GM23338 (cell line): Measurements from ENCODE around the gene UBA6. TPM values are rescaled to one million over a fixed set of nuclear protein-coding genes. Genes with fewer than 3 reads are reported as not detected.

ENCODE experiments used
- ATAC-seq: fragments of 200-7000 bp; cut with Tn5 transposase; 3 replicates; pipeline ENCODE4 v1.9.1; 2020
- DNase-seq: peaks from one replicate; pipeline ENCODE4 v3.0.0-alpha.2; 2015; ENCODE audit warnings: low spot score
- H2AFZ ChIP-seq: fragments of 200-600 bp; sonication (generic); 2 replicates; pipeline ENCODE4 v1.8.0; 2016; ENCODE audit warnings: antibody characterized with exemption, mild to moderate bottlenecking, moderate library complexity
- H3F3A ChIP-seq: fragments of 200-600 bp; sonication (generic); replicated peaks from 2 replicates; pipeline ENCODE4 v1.8.0; 2017; ENCODE audit warnings: antibody characterized with exemption, mixed run types, low read depth
- H3K27ac ChIP-seq: fragments of 200-600 bp; sonication (generic); 2 replicates; pipeline ENCODE4 v1.6.1; 2016; ENCODE audit warnings: low read depth
- H3K27me3 ChIP-seq: fragments of 200-600 bp; sonication (generic); 2 replicates; pipeline ENCODE4 v1.8.0; 2016; ENCODE audit warnings: mild to moderate bottlenecking, mixed run types, moderate library complexity; ENCODE audit not compliant: insufficient read depth
- H3K36me3 ChIP-seq: fragments of 200-600 bp; sonication (generic); 2 replicates; pipeline ENCODE4 v1.8.0; 2016; ENCODE audit warnings: mild to moderate bottlenecking; ENCODE audit not compliant: insufficient read depth
- H3K4me1 ChIP-seq: fragments of 200-600 bp; sonication (generic); 2 replicates; pipeline ENCODE4 v1.8.0; 2016; ENCODE audit warnings: mild to moderate bottlenecking, moderate library complexity; ENCODE audit not compliant: insufficient read depth
- H3K4me2 ChIP-seq: fragments of 200-600 bp; sonication (generic); 2 replicates; pipeline ENCODE4 v1.7.1; 2017; ENCODE audit warnings: mixed run types
- H3K4me3 ChIP-seq: fragments of 200-600 bp; sonication (generic); 2 replicates; pipeline ENCODE4 v1.6.1; 2016; ENCODE audit warnings: mixed run types
- H3K79me2 ChIP-seq: fragments of 200-600 bp; sonication (generic); replicated peaks from 2 replicates; pipeline ENCODE4 v1.8.0; 2017; ENCODE audit warnings: mild to moderate bottlenecking; ENCODE audit not compliant: insufficient read depth
- H3K9me2 ChIP-seq: fragments of 200-600 bp; sonication (generic); 2 replicates; pipeline ENCODE4 v1.8.0; 2017; ENCODE audit not compliant: insufficient read depth
- H4K20me1 ChIP-seq: fragments of 200-600 bp; sonication (generic); replicated peaks from 2 replicates; pipeline ENCODE4 v1.8.0; 2017; ENCODE audit warnings: mild to moderate bottlenecking; ENCODE audit not compliant: insufficient read depth
- H3K27ac Mint-ChIP-seq: 2 replicates; pipeline ENCODE4 v1.8.0; 2020; ENCODE audit warnings: inconsistent platforms, mild to moderate bottlenecking, moderate library complexity, mixed read lengths
- H3K27me3 Mint-ChIP-seq: 3 replicates; pipeline ENCODE4 v1.8.0; 2022; ENCODE audit warnings: low read depth, mild to moderate bottlenecking, moderate library complexity, mixed read lengths, inconsistent platforms; ENCODE audit not compliant: insufficient read depth, poor library complexity
- H3K36me3 Mint-ChIP-seq: 3 replicates; pipeline ENCODE4 v1.8.0; 2021; ENCODE audit warnings: low read depth, mild to moderate bottlenecking, inconsistent platforms, moderate library complexity, mixed read lengths
- H3K4me1 Mint-ChIP-seq: 3 replicates; pipeline ENCODE4 v1.8.0; 2020; ENCODE audit warnings: mild to moderate bottlenecking, inconsistent platforms, mixed read lengths
- H3K4me3 Mint-ChIP-seq: 3 replicates; pipeline ENCODE4 v1.8.0; 2021; ENCODE audit warnings: moderate library complexity, mild to moderate bottlenecking, inconsistent platforms, mixed read lengths
- H3K9me3 Mint-ChIP-seq: 3 replicates; pipeline ENCODE4 v1.8.0; 2020; ENCODE audit warnings: moderate library complexity, mild to moderate bottlenecking, inconsistent platforms, mixed read lengths
- CREB1 ChIP-seq: fragments of 250-450 bp; sonication (Bioruptor Pico); IDR thresholded peaks from 2 replicates; pipeline ENCODE4 v1.5.0; 2020; ENCODE audit warnings: low read depth, mild to moderate bottlenecking, moderate library complexity
- CTCF ChIP-seq, 2 experiments: fragments of 200-600 bp in 1 of 2; sonication (generic) in 1 of 2; conservative IDR thresholded peaks; 2 replicates each; pipeline versions ENCODE4 v1.5.1 to v1.6.1; 2016 to 2017; ENCODE audit warnings: antibody characterized with exemption in 2 of 2, low read depth in 2 of 2, mild to moderate bottlenecking in 2 of 2, moderate library complexity in 1 of 2
- EZH2 ChIP-seq: fragments of 200-600 bp; sonication (generic); IDR thresholded peaks from one replicate; pipeline ENCODE4 v1.8.0; 2017; ENCODE audit warnings: antibody characterized with exemption, mild to moderate bottlenecking, low read depth; ENCODE audit not compliant: unreplicated experiment
- EZH2phosphoT487 ChIP-seq: fragments of 200-600 bp; sonication (generic); IDR thresholded peaks from one replicate; pipeline ENCODE4 v1.8.1; 2018; ENCODE audit warnings: antibody characterized with exemption; ENCODE audit not compliant: unreplicated experiment
- JUNB ChIP-seq: IDR thresholded peaks from one replicate; pipeline ENCODE4 v1.6.1; 2016; ENCODE audit warnings: antibody characterized with exemption; ENCODE audit not compliant: unreplicated experiment
- NANOG ChIP-seq: IDR thresholded peaks from 2 replicates; pipeline ENCODE4 v1.6.1; 2016; ENCODE audit warnings: antibody characterized with exemption, borderline replicate concordance
- POLR2AphosphoS5 ChIP-seq: IDR thresholded peaks from 2 replicates; pipeline ENCODE4 v1.6.1; 2016; ENCODE audit warnings: antibody characterized with exemption, low read depth
- REST ChIP-seq: IDR thresholded peaks from one replicate; pipeline ENCODE4 v1.6.1; 2018; ENCODE audit warnings: antibody characterized with exemption; ENCODE audit not compliant: unreplicated experiment
- STAT1 ChIP-seq: IDR thresholded peaks from one replicate; pipeline ENCODE4 v1.6.1; 2016; ENCODE audit warnings: antibody characterized with exemption; ENCODE audit not compliant: unreplicated experiment
- ZNF114 ChIP-seq: fragments of 250-450 bp; sonication (Bioruptor Pico); IDR thresholded peaks from 2 replicates; pipeline ENCODE4 v1.5.0; 2020; ENCODE audit warnings: mild to moderate bottlenecking, moderate library complexity
- ZNF331 ChIP-seq: fragments of 250-450 bp; sonication (Bioruptor Pico); IDR thresholded peaks from 2 replicates; pipeline ENCODE4 v1.5.0; 2020; ENCODE audit warnings: low read depth, mild to moderate bottlenecking, moderate library complexity
- polyA plus RNA-seq: library from polyadenylated mRNA; unstranded; fragments of >200 nt; fragmentation: Nextera tagmentation; extraction: Ambion mirVana; gene quantifications from 2 replicates; pipeline ENCODE4 v1.2.1, GENCODE V29; 2016
- total RNA-seq: library from RNA; depleted of rRNA; stranded (reverse); fragments of >200 nt; shearing (Covaris generic); gene quantifications from 2 replicates; pipeline ENCODE4 v1.2.3, GENCODE V29; 2014
- TF ChIP-seq, protein P1 (sequence below): fragments of 250-450 bp; sonication (Bioruptor Pico); IDR thresholded peaks from 2 replicates; pipeline ENCODE4 v1.5.0; 2020; ENCODE audit warnings: mild to moderate bottlenecking, moderate library complexity
- TF ChIP-seq, protein P2 (sequence below): IDR thresholded peaks from 2 replicates; pipeline ENCODE4 v1.6.1; 2016; ENCODE audit warnings: antibody characterized with exemption

The UBA6 gene
- total and polyA plus RNA-seq, 2 experiments from 2014 or later = 17.6 to 77.3 TPM

DNA sequence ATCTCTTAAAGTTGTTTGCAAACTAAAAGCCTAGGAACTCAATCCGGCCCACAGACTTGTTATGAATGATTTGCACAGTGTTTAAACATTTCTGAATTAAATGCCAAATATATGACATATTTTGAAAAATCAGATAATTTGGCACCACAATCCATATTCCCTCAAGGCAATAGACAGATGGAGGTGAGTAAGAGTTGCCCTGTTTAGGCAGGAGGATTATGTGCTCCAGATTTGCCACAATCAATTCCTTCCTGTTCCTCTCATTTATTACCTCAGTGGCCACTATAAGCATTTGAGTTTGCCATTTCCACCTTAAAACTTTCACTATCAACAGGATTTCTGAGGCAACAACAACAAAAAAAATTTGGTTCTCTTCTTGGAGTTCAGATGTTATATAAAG, 18.7 kb downstream of the UBA6 start (continued):
- TF ChIP-seq, protein P1, sequence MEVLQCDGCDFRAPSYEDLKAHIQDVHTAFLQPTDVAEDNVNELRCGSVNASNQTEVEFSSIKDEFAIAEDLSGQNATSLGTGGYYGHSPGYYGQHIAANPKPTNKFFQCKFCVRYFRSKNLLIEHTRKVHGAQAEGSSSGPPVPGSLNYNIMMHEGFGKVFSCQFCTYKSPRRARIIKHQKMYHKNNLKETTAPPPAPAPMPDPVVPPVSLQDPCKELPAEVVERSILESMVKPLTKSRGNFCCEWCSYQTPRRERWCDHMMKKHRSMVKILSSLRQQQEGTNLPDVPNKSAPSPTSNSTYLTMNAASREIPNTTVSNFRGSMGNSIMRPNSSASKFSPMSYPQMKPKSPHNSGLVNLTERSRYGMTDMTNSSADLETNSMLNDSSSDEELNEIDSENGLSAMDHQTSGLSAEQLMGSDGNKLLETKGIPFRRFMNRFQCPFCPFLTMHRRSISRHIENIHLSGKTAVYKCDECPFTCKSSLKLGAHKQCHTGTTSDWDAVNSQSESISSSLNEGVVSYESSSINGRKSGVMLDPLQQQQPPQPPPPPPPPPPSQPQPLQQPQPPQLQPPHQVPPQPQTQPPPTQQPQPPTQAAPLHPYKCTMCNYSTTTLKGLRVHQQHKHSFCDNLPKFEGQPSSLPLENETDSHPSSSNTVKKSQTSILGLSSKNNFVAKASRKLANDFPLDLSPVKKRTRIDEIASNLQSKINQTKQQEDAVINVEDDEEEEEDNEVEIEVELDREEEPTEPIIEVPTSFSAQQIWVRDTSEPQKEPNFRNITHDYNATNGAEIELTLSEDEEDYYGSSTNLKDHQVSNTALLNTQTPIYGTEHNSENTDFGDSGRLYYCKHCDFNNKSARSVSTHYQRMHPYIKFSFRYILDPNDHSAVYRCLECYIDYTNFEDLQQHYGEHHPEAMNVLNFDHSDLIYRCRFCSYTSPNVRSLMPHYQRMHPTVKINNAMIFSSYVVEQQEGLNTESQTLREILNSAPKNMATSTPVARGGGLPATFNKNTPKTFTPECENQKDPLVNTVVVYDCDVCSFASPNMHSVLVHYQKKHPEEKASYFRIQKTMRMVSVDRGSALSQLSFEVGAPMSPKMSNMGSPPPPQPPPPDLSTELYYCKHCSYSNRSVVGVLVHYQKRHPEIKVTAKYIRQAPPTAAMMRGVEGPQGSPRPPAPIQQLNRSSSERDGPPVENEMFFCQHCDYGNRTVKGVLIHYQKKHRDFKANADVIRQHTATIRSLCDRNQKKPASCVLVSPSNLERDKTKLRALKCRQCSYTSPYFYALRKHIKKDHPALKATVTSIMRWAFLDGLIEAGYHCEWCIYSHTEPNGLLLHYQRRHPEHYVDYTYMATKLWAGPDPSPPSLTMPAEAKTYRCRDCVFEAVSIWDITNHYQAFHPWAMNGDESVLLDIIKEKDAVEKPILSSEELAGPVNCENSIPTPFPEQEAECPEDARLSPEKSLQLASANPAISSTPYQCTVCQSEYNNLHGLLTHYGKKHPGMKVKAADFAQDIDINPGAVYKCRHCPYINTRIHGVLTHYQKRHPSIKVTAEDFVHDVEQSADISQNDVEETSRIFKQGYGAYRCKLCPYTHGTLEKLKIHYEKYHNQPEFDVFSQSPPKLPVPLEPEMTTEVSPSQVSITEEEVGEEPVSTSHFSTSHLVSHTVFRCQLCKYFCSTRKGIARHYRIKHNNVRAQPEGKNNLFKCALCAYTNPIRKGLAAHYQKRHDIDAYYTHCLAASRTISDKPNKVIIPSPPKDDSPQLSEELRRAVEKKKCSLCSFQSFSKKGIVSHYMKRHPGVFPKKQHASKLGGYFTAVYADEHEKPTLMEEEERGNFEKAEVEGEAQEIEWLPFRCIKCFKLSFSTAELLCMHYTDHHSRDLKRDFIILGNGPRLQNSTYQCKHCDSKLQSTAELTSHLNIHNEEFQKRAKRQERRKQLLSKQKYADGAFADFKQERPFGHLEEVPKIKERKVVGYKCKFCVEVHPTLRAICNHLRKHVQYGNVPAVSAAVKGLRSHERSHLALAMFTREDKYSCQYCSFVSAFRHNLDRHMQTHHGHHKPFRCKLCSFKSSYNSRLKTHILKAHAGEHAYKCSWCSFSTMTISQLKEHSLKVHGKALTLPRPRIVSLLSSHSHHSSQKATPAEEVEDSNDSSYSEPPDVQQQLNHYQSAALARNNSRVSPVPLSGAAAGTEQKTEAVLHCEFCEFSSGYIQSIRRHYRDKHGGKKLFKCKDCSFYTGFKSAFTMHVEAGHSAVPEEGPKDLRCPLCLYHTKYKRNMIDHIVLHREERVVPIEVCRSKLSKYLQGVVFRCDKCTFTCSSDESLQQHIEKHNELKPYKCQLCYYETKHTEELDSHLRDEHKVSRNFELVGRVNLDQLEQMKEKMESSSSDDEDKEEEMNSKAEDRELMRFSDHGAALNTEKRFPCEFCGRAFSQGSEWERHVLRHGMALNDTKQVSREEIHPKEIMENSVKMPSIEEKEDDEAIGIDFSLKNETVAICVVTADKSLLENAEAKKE = no peak

DNA sequence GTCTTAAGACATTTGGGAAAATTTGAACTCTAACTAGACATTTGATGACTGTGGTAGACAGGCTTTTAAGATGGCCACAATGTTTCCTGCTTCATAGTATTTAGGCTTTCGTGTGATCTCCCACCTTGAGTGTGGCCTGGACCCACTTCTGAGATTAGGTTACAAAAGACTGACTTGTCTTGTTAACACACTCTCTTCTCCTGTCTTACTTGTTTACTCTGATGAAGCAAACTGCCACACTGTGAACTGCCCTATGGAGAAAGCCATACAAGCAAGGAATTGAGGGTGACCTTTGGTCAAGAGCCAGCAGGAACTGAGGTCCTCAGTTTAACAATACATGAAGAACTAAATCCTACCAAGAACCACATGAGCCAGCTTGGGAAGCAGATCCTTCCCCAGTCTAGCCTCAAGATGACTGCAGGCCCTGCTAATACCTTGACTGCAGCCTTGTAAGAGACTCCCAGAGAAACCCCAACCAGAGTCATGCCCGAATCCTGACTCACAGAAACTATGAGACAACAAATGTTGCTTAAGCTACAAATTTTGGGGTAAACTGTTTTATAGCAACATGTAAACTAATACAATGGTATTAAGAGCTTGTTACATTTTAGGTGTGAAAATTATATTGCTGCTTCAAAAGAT, 20.3 kb downstream of the UBA6 start:
- H3K4me1 ChIP-seq = peaks cover 3% of the 10 kb centered on the region; the same call in 1 of the 2 replicates
- no peak overlapping the region for H3K27ac ChIP-seq
- no peaks in the 10 kb centered on the region for H3K27me3 Mint-ChIP-seq
- H4K20me1 ChIP-seq = no peaks in the 10 kb centered on the region
- H3K36me3 ChIP-seq = peaks cover 18% of the 10 kb centered on the region
- no peak overlapping the region for H3K4me3 ChIP-seq
- H3K27ac Mint-ChIP-seq = peak overlapping the region; percentile 42; the same call in 1 of the 2 replicates
- H3K36me3 Mint-ChIP-seq = peaks cover 23% of the 10 kb centered on the region
- ATAC-seq = no peak
- DNase-seq = no peak
- H3K9me2 ChIP-seq = no peaks in the 10 kb centered on the region
- no peak overlapping the region for H2AFZ ChIP-seq
- no peak overlapping the region for H3K4me3 Mint-ChIP-seq
- peaks cover 6% of the 10 kb centered on the region; the same call in 1 of the 2 replicates for H3K79me2 ChIP-seq
- no peaks in the 10 kb centered on the region for H3F3A ChIP-seq
- no peaks in the 10 kb centered on the region for H3K4me1 Mint-ChIP-seq
- H3K27me3 ChIP-seq = no peaks in the 10 kb centered on the region
- no peak overlapping the region for H3K4me2 ChIP-seq
- no peaks in the 10 kb centered on the region for H3K9me3 Mint-ChIP-seq
- TF ChIP-seq CREB1 (no peak), CTCF (conservative IDR thresholded peaks at IDR 0.05; ENCODE audit: low read depth in 2 of 2) (no peak), JUNB (no peak), EZH2phosphoT487 (no peak), EZH2 (no peak), POLR2AphosphoS5 (no peak), STAT1 (no peak), REST (no peak), ZNF331 (CRISPR knock-in tag) (no peak), NANOG (no peak), ZNF114 (no peak)
- TF ChIP-seq, protein P2, sequence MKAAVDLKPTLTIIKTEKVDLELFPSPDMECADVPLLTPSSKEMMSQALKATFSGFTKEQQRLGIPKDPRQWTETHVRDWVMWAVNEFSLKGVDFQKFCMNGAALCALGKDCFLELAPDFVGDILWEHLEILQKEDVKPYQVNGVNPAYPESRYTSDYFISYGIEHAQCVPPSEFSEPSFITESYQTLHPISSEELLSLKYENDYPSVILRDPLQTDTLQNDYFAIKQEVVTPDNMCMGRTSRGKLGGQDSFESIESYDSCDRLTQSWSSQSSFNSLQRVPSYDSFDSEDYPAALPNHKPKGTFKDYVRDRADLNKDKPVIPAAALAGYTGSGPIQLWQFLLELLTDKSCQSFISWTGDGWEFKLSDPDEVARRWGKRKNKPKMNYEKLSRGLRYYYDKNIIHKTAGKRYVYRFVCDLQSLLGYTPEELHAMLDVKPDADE = no peak
